Measurements from ENCODE around the gene DENND5A. TPM values are rescaled to one million over a fixed set of nuclear protein-coding genes. Genes with fewer than 3 reads are reported as not detected.
"Not testable (repeated sequence)": the region's sequence is repeated elsewhere in the genome, so short reads cannot be mapped to it uniquely, and the experiment has no call there.

DENND5A gene
- total RNA-seq, 1 donor from 2014 or later: 76.0 TPM

- H3K4me3 Mint-ChIP-seq: no peak overlapping the region
Measured at GRCh38 chr11:9228091-9228490, 37.1 kb downstream of the DENND5A start.

GRCh38 chr11:9225748-9226298 is 39.3 kb downstream of the DENND5A start:
- DNase-seq (ENCODE audit: extremely low spot score, unreplicated experiment): no peak
- Mint-ChIP-seq H3K4me3 (no peak overlapping the region), H3K27ac (peak overlapping the region; percentile 73), H3K27me3 (no peaks in the 10 kb centered on the region), H3K9me3 (no peaks in the 10 kb centered on the region), H3K36me3 (no peaks in the 10 kb centered on the region), H3K4me1 (ENCODE audit: unreplicated experiment) (peaks cover 18% of the 10 kb centered on the region)
- TF ChIP-seq CTCF (conservative IDR thresholded peaks at IDR 0.05): no peak

More at GRCh38 chr11:9228091-9228490, 37.1 kb downstream of the DENND5A start:
- DNase-seq (ENCODE audit: extremely low spot score, unreplicated experiment): no peak
- peaks cover 28% of the 10 kb centered on the region for H3K4me1 Mint-ChIP-seq (ENCODE audit: unreplicated experiment)
- H3K27me3 Mint-ChIP-seq: no peaks in the 10 kb centered on the region
- no peaks in the 10 kb centered on the region for H3K9me3 Mint-ChIP-seq
- no peak for TF ChIP-seq CTCF (conservative IDR thresholded peaks at IDR 0.05)
- H3K27ac Mint-ChIP-seq: no peak overlapping the region
- no peaks in the 10 kb centered on the region for H3K36me3 Mint-ChIP-seq

GRCh38 chr11:9222654-9223053 is 42.5 kb downstream of the DENND5A start:
- no peak for TF ChIP-seq CTCF (conservative IDR thresholded peaks at IDR 0.05)
- DNase-seq (ENCODE audit: extremely low spot score, unreplicated experiment): no peak

GRCh38 chr11:9220853-9221252 is 44.3 kb downstream of the DENND5A start:
- H3K4me1 Mint-ChIP-seq (ENCODE audit: unreplicated experiment); H3K9me3 Mint-ChIP-seq; DNase-seq (ENCODE audit: extremely low spot score, unreplicated experiment); H3K27ac Mint-ChIP-seq; H3K36me3 Mint-ChIP-seq; H3K27me3 Mint-ChIP-seq; H3K4me3 Mint-ChIP-seq: not testable (repeated sequence)

More at GRCh38 chr11:9222654-9223053, 42.5 kb downstream of the DENND5A start:
- Mint-ChIP-seq H3K36me3 (peaks cover 8% of the 10 kb centered on the region), H3K27ac (peak overlapping the region; percentile 6), H3K27me3 (no peaks in the 10 kb centered on the region), H3K4me3 (no peak overlapping the region), H3K4me1 (ENCODE audit: unreplicated experiment) (peaks cover 4% of the 10 kb centered on the region), H3K9me3 (no peaks in the 10 kb centered on the region)

GRCh38 chr11:9219572-9219971 is 45.6 kb downstream of the DENND5A start:
- no peak overlapping the region for H3K4me3 Mint-ChIP-seq
- no peaks in the 10 kb centered on the region for H3K27me3 Mint-ChIP-seq
- H3K27ac Mint-ChIP-seq: no peak overlapping the region
- DNase-seq (ENCODE audit: extremely low spot score, unreplicated experiment): no peak
- no peaks in the 10 kb centered on the region for H3K4me1 Mint-ChIP-seq (ENCODE audit: unreplicated experiment)
- no peak for TF ChIP-seq CTCF (conservative IDR thresholded peaks at IDR 0.05)
- H3K9me3 Mint-ChIP-seq: no peaks in the 10 kb centered on the region
- peaks cover 8% of the 10 kb centered on the region for H3K36me3 Mint-ChIP-seq

- no peak for DNase-seq (ENCODE audit: extremely low spot score, unreplicated experiment)
- H3K9me3 Mint-ChIP-seq: no peaks in the 10 kb centered on the region
- no peak overlapping the region for H3K4me3 Mint-ChIP-seq
- no peaks in the 10 kb centered on the region for H3K27me3 Mint-ChIP-seq
- H3K4me1 Mint-ChIP-seq (ENCODE audit: unreplicated experiment): no peaks in the 10 kb centered on the region
- no peak for TF ChIP-seq CTCF (conservative IDR thresholded peaks at IDR 0.05)
- no peak overlapping the region for H3K27ac Mint-ChIP-seq
- H3K36me3 Mint-ChIP-seq: peaks cover 8% of the 10 kb centered on the region
Measured at GRCh38 chr11:9219115-9219514, 46.0 kb downstream of the DENND5A start.
